ENCODE measurements around the gene C1QTNF6. TPM values are rescaled to one million over a fixed set of nuclear protein-coding genes. Genes with fewer than 3 reads are reported as not detected.

C1QTNF6 gene
- total RNA-seq, 1 experiment from 2014 or later = 15.2 TPM

DNA sequence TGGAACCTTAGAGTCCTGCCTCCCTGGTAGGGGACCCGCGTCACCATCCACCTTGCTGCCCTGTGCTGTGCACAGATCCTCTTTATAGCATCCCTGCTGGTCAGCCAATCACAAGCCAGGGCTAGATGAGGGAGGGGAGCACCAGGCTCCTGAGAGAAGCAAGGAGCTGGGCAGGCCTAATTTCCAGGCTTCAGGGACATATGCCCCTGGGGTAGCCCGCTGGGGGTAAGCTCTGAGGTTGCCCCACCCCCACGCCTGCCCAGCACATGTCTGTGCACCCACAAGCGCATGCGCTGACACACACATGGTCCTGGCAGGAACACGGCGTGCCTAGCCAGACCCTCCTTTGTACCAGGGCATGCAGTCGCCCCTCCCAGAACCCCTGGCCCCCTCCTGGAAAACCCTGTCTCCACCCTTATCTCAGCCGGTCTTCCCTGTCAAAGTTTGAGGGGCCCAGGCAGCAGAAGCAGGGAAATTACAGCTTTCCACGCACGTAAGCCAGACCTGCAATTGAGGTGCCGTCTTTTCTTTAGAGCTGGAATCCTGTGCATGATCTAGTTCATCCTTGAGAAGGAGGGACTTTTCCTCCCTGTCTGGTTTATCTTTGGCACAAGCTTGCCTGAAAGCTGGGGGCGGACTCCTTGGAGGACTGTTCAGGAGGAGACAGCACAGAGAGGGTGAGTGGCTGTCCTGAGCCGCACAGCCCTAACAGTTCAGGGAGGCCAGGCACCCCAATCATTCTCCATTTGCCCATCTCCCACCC, 22.2 kb upstream of the C1QTNF6 start:
- CTCF ChIA-PET = interaction anchor here (0.9 kb wide), 1 partner anchor 10 kb away, joined by 4 read pairs; no protein-coding TSS in a partner anchor
- no TSS peak for BruUV-seq (replicated peaks)

More for the DNA sequence above, 22.2 kb upstream of the C1QTNF6 start:
- TF ChIP-seq POLR2AphosphoS5 (IDR thresholded peaks at IDR 0.05; ENCODE audit: low read depth, low read length) = no peak
- TF ChIP-seq ELF1 (IDR thresholded peaks at IDR 0.05; ENCODE audit: borderline replicate concordance, low read depth) = no peak
- TF ChIP-seq POLR2A (IDR thresholded peaks at IDR 0.05; ENCODE audit: borderline replicate concordance, extremely low read depth, insufficient read depth, insufficient read length) = no peak
- TF ChIP-seq YY1 (IDR thresholded peaks at IDR 0.05; ENCODE audit: extremely low read depth, insufficient replicate concordance, low read depth, low read length) = no peak
- TF ChIP-seq, protein P1, sequence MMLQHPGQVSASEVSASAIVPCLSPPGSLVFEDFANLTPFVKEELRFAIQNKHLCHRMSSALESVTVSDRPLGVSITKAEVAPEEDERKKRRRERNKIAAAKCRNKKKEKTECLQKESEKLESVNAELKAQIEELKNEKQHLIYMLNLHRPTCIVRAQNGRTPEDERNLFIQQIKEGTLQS (IDR thresholded peaks at IDR 0.05) = no peak
- no peak for TF ChIP-seq CBX3 (IDR thresholded peaks at IDR 0.05; ENCODE audit: low read depth)
- TF ChIP-seq JUND (IDR thresholded peaks at IDR 0.05) = no peak
- TF ChIP-seq, protein P2, sequence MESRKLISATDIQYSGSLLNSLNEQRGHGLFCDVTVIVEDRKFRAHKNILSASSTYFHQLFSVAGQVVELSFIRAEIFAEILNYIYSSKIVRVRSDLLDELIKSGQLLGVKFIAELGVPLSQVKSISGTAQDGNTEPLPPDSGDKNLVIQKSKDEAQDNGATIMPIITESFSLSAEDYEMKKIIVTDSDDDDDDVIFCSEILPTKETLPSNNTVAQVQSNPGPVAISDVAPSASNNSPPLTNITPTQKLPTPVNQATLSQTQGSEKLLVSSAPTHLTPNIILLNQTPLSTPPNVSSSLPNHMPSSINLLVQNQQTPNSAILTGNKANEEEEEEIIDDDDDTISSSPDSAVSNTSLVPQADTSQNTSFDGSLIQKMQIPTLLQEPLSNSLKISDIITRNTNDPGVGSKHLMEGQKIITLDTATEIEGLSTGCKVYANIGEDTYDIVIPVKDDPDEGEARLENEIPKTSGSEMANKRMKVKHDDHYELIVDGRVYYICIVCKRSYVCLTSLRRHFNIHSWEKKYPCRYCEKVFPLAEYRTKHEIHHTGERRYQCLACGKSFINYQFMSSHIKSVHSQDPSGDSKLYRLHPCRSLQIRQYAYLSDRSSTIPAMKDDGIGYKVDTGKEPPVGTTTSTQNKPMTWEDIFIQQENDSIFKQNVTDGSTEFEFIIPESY (IDR thresholded peaks at IDR 0.05; ENCODE audit: extremely low read depth, insufficient replicate concordance, low read length) = no peak
- DNase-seq (ENCODE audit: low read depth, low spot score) (no peak), ATAC-seq (no peak)
- no peak overlapping the region for H3K9ac ChIP-seq (ENCODE audit: low read length)
- POLR2A ChIA-PET = interaction anchor here (1.0 kb wide), 1 partner anchor 11 kb away, joined by 3 read pairs; no protein-coding TSS in a partner anchor
- no peaks in the 10 kb centered on the region for H3K36me3 ChIP-seq (ENCODE audit: control insufficient read depth in 1 of 2, insufficient read depth in 2 of 2, low read length in 2 of 2)
- H3K9me3 ChIP-seq (ENCODE audit: control insufficient read depth in 1 of 2, insufficient read depth in 1 of 2, low read depth in 1 of 2, low read length in 2 of 2) = no peaks in the 10 kb centered on the region
- no peak overlapping the region for H3K4me3 ChIP-seq (replicated peaks in 1 of 2; ENCODE audit: low read depth in 1 of 2, low read length in 2 of 2)
- H3K79me2 ChIP-seq (ENCODE audit: insufficient read depth, low read length) = no peaks in the 10 kb centered on the region
- no peaks in the 10 kb centered on the region for H3K9me2 ChIP-seq (ENCODE audit: insufficient read depth)
- RAD21 ChIA-PET (ENCODE audit: low non-redundant PET in 1 of 2, low total read pairs in 2 of 2, uncharacterized antibody in 2 of 2, unreplicated experiment in 2 of 2) = no interaction called here
- H3K27me3 ChIP-seq (ENCODE audit: insufficient read depth, low read length) = no peaks in the 10 kb centered on the region
- H4K20me1 ChIP-seq (ENCODE audit: insufficient read depth) = no peaks in the 10 kb centered on the region
- H3K4me1 ChIP-seq (ENCODE audit: control insufficient read depth in 1 of 2, insufficient read depth in 2 of 2, low read length in 2 of 2) = no peaks in the 10 kb centered on the region
- intact Hi-C loops (cut with micrococcal nuclease) = no loop called here
- H3K4me2 ChIP-seq (ENCODE audit: low read length) = no peak overlapping the region
- no peak overlapping the region for H3K27ac ChIP-seq (ENCODE audit: low read depth, low read length)
- no peak overlapping the region for H2AFZ ChIP-seq (ENCODE audit: low read depth, low read length, poor library complexity, severe bottlenecking)

Data from HCT116 (cell line).